Measurements from ENCODE around the gene ABCG2. TPM values are rescaled to one million over a fixed set of nuclear protein-coding genes. Genes with fewer than 3 reads are reported as not detected.

Gene ABCG2
- total and polyA plus RNA-seq, 2 of the 4 experiments (the other 2 are of a cell fraction): 0.50 to 1.1 TPM

DNA sequence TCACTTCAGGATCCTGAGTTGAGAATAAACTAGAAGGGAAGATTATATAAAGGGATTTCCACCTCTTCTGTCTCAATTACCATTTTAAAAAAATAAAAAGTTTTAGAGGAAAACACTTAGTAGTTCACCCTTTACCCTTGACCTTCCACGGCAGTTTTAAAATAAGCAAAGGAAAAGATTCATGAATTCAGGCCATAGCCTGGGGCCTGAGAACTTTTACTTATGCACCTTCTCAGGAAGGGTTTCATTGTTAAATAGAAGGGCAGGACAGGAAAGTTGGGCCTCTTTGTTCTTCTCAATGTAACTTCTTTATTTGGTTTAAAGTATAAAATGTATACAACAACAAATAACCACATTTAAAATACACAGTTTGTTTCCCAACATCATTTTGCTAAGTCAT, 96.1 kb downstream of the ABCG2 start:
- Histone ChIP-seq H3K4ac (ENCODE audit: low read depth, low read length) (no peak overlapping the region), H3K4me3 (ENCODE audit: insufficient read depth, low read depth, low read length) (no peak overlapping the region), H2AFZ (replicated peaks; ENCODE audit: low read length, poor library complexity) (no peak overlapping the region), H3K36me3 (ENCODE audit: control insufficient read depth, insufficient read depth, low read length) (peaks cover 19% of the 10 kb centered on the region), H3K14ac (replicated peaks; ENCODE audit: low read depth, low read length) (no peak overlapping the region), H3K9me1 (ENCODE audit: insufficient read depth, low read length) (no peaks in the 10 kb centered on the region; the same call in 1 of the 2 replicates), H2AK9ac (replicated peaks; ENCODE audit: low read depth, low read length, poor library complexity) (no peak overlapping the region), H3K4me1 (ENCODE audit: control insufficient read depth, insufficient read depth, low read length) (no peaks in the 10 kb centered on the region), H2AK5ac (ENCODE audit: low read depth, low read length) (no peak overlapping the region), H2BK15ac (ENCODE audit: low read depth, low read length) (no peak overlapping the region), H4K5ac (ENCODE audit: low read depth, low read length) (no peak overlapping the region), H3K4me2 (ENCODE audit: low read depth, low read length) (no peak overlapping the region), H4K8ac (ENCODE audit: low read depth in 2 of 2, low read length in 2 of 2) (no peak overlapping the region), H3K23ac (ENCODE audit: low read depth, low read length) (no peak overlapping the region), H2BK120ac (ENCODE audit: low read depth, low read length) (no peak overlapping the region), H3K18ac (ENCODE audit: low read depth, low read length) (no peak overlapping the region), H3K27ac (ENCODE audit: insufficient read depth, low read length) (no peak overlapping the region), H4K91ac (ENCODE audit: insufficient read depth, low read depth, low read length) (no peak overlapping the region), H2BK5ac (ENCODE audit: low read depth, low read length, poor library complexity, severe bottlenecking) (no peak overlapping the region), H3K56ac (ENCODE audit: extremely low read depth, insufficient read depth, low read length) (no peak overlapping the region), H4K20me1 (ENCODE audit: insufficient read depth, low read length) (no peaks in the 10 kb centered on the region), H2BK20ac (ENCODE audit: low read depth, low read length) (no peak overlapping the region), H3K27me3 (ENCODE audit: control insufficient read depth, insufficient read depth, low read length) (no peaks in the 10 kb centered on the region), H3K79me1 (ENCODE audit: low read depth in 1 of 2, low read length in 2 of 2) (no peaks in the 10 kb centered on the region; a peak in 1 of 4 replicates), H3K9me3 (ENCODE audit: control insufficient read depth, insufficient read depth, low read length) (no peaks in the 10 kb centered on the region), H3K9ac (ENCODE audit: low read depth, low read length) (no peak overlapping the region)
- POLR2A ChIA-PET (ENCODE audit: unreplicated experiment): no interaction called here
- dilution Hi-C loops (cut with HindIII; ENCODE audit: low sequenced_read_pairs, unreplicated experiment): no loop called here
- CTCF ChIA-PET: no interaction called here
- DNase-seq: no peak
- in situ Hi-C loops (cut with MboI; ENCODE audit: low sequenced_read_pairs): no loop called here
- TF ChIP-seq NFE2L2 (IDR thresholded peaks at IDR 0.05; ENCODE audit: low read depth, low read length) (0 out of 2 replicates have a peak, but pooled peaks have one; percentile 21), RFX5 (IDR thresholded peaks at IDR 0.05; ENCODE audit: low read depth, low read length) (no peak), MAZ (IDR thresholded peaks at IDR 0.05; ENCODE audit: borderline replicate concordance, low read depth, low read length) (no peak)
- BruUV-seq (replicated peaks): no TSS peak
- WGBS, 2 experiments (ENCODE audit: extremely low coverage in 2 of 2, insufficient read length in 1 of 2): no CpG with 5 or more reads among the region's 1 CpG
- intact Hi-C loops (cut with micrococcal nuclease): no loop called here
- ATAC-seq (ENCODE audit: low read depth): no peak

Measured in IMR-90 (cell line).